GM23248 (cell line): ENCODE measurements around the gene CSNK2A3.

Experiments used
- EZH2 ChIP-seq: fragments of 200-600 bp; sonication (generic); IDR thresholded peaks from 2 replicates; pipeline ENCODE4 v1.6.1; 2018; ENCODE audit warnings: antibody characterized with exemption, mild to moderate bottlenecking; ENCODE audit not compliant: insufficient read depth, poor library complexity, severe bottlenecking
- EZH2phosphoT487 ChIP-seq: fragments of 200-600 bp; sonication (generic); IDR thresholded peaks from 2 replicates; pipeline ENCODE4 v1.6.1; 2018; ENCODE audit warnings: antibody characterized with exemption, moderate library complexity, mild to moderate bottlenecking, low read depth; ENCODE audit not compliant: insufficient read depth

DNA sequence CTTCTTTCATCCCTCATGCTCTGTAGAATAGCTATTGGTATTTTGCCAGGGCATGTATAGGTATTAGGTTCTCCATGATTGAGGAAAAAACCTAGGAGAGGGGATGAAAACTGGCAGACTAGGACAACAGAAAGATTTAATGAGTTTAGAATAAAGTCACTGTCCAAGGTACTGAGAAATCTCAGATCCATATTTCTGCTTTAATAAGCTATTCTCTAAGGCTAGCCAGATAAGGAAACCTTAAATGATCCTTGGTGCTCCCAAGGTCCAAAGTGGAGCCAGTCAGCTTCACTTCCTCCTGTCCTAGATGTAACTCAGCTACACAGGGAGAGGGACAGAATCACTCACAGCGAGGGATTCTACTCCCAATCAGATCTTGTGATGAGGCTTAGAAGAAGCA is 13.7 kb upstream of the CSNK2A3 start:
- TF ChIP-seq EZH2phosphoT487: no peak
- no peak for TF ChIP-seq EZH2
